ENCODE measurements around the gene LANCL3. TPM values are rescaled to one million over a fixed set of nuclear protein-coding genes. Genes with fewer than 3 reads are reported as not detected.
"Not testable (repeated sequence)": the region's sequence is repeated elsewhere in the genome, so short reads cannot be mapped to it uniquely, and the experiment has no call there.

Gene LANCL3
- total RNA-seq, 1 donor from 2014 or later, result 0.07 TPM

DNA sequence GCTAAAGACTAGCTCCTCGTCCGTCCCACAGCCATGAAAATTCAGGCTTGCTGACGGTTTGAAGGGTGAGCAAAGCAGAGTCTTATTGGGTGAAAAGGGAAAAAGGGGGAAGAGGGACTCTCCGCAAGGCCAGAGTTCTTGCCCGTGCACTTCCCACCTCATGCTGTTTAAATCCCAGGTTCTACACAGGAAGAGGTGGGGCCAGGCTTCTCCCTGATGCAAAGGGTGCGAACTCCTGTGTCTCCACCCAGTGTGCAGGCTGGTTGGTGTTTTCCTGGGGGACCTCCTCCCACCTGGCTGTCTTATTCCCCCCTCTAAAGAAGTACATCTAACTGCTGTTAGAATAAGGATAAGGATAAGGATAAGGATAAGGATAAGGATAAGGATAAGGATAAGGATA is 18.0 kb upstream of the LANCL3 start:
- H3K4me1 Mint-ChIP-seq, result no peaks in the 10 kb centered on the region
- H3K9me3 Mint-ChIP-seq, result no peaks in the 10 kb centered on the region
- peaks cover 4% of the 10 kb centered on the region for H3K27me3 Mint-ChIP-seq (ENCODE audit: low read depth)
- TF ChIP-seq CTCF (conservative IDR thresholded peaks at IDR 0.05), result no peak
- no peaks in the 10 kb centered on the region for H3K36me3 Mint-ChIP-seq (ENCODE audit: low read depth)
- no peak for DNase-seq (ENCODE audit: low read depth, low spot score)
- no peak overlapping the region for H3K27ac Mint-ChIP-seq (ENCODE audit: unreplicated experiment)
- no peak overlapping the region for H3K4me3 Mint-ChIP-seq

DNA sequence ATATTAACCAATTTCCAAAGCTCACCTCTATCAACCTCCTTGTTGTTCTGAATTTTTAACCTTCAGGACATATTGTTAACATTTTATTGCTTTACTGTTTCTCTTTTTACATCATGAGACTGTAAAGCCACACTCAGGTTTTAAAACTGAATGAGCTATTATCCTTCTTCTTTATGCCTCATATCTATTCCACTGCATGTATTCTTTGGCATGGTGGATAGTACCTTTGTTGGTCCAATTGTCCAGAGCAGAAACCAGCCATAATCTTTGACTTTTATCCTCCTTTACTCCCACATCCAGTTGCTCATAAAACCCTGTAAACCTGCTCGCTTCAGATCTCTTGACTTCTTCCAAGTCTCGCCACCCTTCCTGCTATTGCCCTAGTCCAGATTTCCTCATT is 6.2 kb upstream of the LANCL3 start:
- H3K27ac Mint-ChIP-seq (ENCODE audit: unreplicated experiment); H3K4me1 Mint-ChIP-seq; H3K9me3 Mint-ChIP-seq; DNase-seq (ENCODE audit: low read depth, low spot score); H3K4me3 Mint-ChIP-seq; H3K36me3 Mint-ChIP-seq (ENCODE audit: low read depth): not testable (repeated sequence)
- H3K27me3 Mint-ChIP-seq (ENCODE audit: low read depth), result peaks cover 24% of the 10 kb centered on the region

GRCh38 chrX:37570349-37570748 is 1.1 kb upstream of the LANCL3 start:
- H3K36me3 Mint-ChIP-seq (ENCODE audit: low read depth); H3K9me3 Mint-ChIP-seq; DNase-seq (ENCODE audit: low read depth, low spot score); H3K27ac Mint-ChIP-seq (ENCODE audit: unreplicated experiment); H3K4me1 Mint-ChIP-seq; H3K4me3 Mint-ChIP-seq: not testable (repeated sequence)
- peaks cover 51% of the 10 kb centered on the region for H3K27me3 Mint-ChIP-seq (ENCODE audit: low read depth)

DNA sequence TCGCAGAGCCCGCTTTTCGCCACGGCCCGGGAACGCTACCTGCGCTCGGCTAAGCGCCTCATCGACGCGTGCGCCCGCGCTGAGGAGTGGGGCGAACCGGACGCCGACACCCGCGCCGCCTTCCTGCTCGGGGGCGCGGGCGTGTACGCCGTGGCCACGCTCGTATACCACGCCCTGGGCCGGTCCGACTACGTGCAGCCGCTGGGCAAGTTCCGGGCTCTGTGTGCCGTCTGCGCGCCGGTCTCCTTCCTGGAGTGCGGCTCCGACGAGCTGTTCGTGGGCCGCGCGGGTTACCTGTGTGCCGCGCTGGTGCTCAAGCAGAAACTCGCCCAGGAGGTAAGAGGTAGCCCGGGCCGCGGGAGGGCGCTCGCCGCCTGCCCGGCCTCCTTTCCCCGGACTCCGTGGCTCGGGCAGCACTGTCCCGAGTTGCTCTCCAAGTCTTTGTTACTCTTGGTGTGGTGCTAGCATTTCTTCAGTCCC is 687 bp downstream of the LANCL3 start:
- Mint-ChIP-seq H3K4me3 (peak overlapping the region; percentile 73), H3K27me3 (ENCODE audit: low read depth) (peaks cover 47% of the 10 kb centered on the region)
- not testable (repeated sequence) for H3K9me3 Mint-ChIP-seq; H3K36me3 Mint-ChIP-seq (ENCODE audit: low read depth); H3K4me1 Mint-ChIP-seq; H3K27ac Mint-ChIP-seq (ENCODE audit: unreplicated experiment); DNase-seq (ENCODE audit: low read depth, low spot score)
- TF ChIP-seq CTCF (conservative IDR thresholded peaks at IDR 0.05), result peak; percentile 48

GRCh38 chrX:37573121-37573520 is 1.7 kb downstream of the LANCL3 start:
- not testable (repeated sequence) for H3K9me3 Mint-ChIP-seq; DNase-seq (ENCODE audit: low read depth, low spot score); H3K4me3 Mint-ChIP-seq; H3K36me3 Mint-ChIP-seq (ENCODE audit: low read depth); H3K4me1 Mint-ChIP-seq; H3K27ac Mint-ChIP-seq (ENCODE audit: unreplicated experiment)
- H3K27me3 Mint-ChIP-seq (ENCODE audit: low read depth), result peaks cover 41% of the 10 kb centered on the region

GRCh38 chrX:37578045-37578444 is 6.6 kb downstream of the LANCL3 start:
- DNase-seq (ENCODE audit: low read depth, low spot score), result no peak
- H3K9me3 Mint-ChIP-seq, result peaks cover 2% of the 10 kb centered on the region
- H3K4me1 Mint-ChIP-seq, result no peaks in the 10 kb centered on the region
- TF ChIP-seq CTCF (conservative IDR thresholded peaks at IDR 0.05), result no peak
- H3K36me3 Mint-ChIP-seq (ENCODE audit: low read depth), result no peaks in the 10 kb centered on the region
- H3K4me3 Mint-ChIP-seq, result no peak overlapping the region
- peaks cover 19% of the 10 kb centered on the region for H3K27me3 Mint-ChIP-seq (ENCODE audit: low read depth)
- H3K27ac Mint-ChIP-seq (ENCODE audit: unreplicated experiment), result no peak overlapping the region

GRCh38 chrX:37580080-37580479 is 8.6 kb downstream of the LANCL3 start:
- Mint-ChIP-seq H3K4me1 (no peaks in the 10 kb centered on the region), H3K36me3 (ENCODE audit: low read depth) (no peaks in the 10 kb centered on the region), H3K4me3 (no peak overlapping the region), H3K27ac (ENCODE audit: unreplicated experiment) (no peak overlapping the region), H3K27me3 (ENCODE audit: low read depth) (peaks cover 4% of the 10 kb centered on the region), H3K9me3 (no peaks in the 10 kb centered on the region)
- no peak for DNase-seq (ENCODE audit: low read depth, low spot score)
- no peak for TF ChIP-seq CTCF (conservative IDR thresholded peaks at IDR 0.05)

GRCh38 chrX:37587337-37587736 is 15.9 kb downstream of the LANCL3 start:
- not testable (repeated sequence) for H3K4me3 Mint-ChIP-seq; H3K27me3 Mint-ChIP-seq (ENCODE audit: low read depth); H3K36me3 Mint-ChIP-seq (ENCODE audit: low read depth); H3K4me1 Mint-ChIP-seq; DNase-seq (ENCODE audit: low read depth, low spot score); H3K9me3 Mint-ChIP-seq; H3K27ac Mint-ChIP-seq (ENCODE audit: unreplicated experiment)

Data from neural crest cell (in vitro differentiated cells).